ENCODE data around the gene SEPHS2. TPM values are rescaled to one million over a fixed set of nuclear protein-coding genes. Genes with fewer than 3 reads are reported as not detected.

The SEPHS2 gene
- total and polyA plus RNA-seq, 2 experiments from 2014 or later: 29.7 to 43.0 TPM

GRCh38 chr16:30429678-30430427 lies 15.8 kb downstream of the SEPHS2 start, which contains the start of gene DCTPP1:
TSS of gene DCTPP1 (minus strand) at chr16:30430030. CDS start at chr16:30429980, 50 bp downstream.
- Mint-ChIP-seq H3K4me3 (no peak within 1 kb of the TSS), H3K36me3 (ENCODE audit: low read depth) (peaks cover 34% of the 10 kb centered on the region), H3K4me1 (peaks cover 11% of the 10 kb centered on the region), H3K27ac (0 out of 2 replicates have a peak within 1 kb of the TSS, but pooled peaks have one; percentile 45), H3K9me3 (no peaks in the 10 kb centered on the region; the same call in 2 of the 3 replicates), H3K27me3 (ENCODE audit: insufficient read depth, low read depth, poor library complexity) (peaks cover 13% of the 10 kb centered on the region)
- Histone ChIP-seq H3K27ac (ENCODE audit: low read depth) (peak within 1 kb of the TSS; percentile 56; the same call in 1 of the 2 replicates), H3K9me2 (ENCODE audit: insufficient read depth) (no peaks in the 10 kb centered on the region), H3K36me3 (ENCODE audit: insufficient read depth) (peaks cover 7% of the 10 kb centered on the region; the same call in 1 of the 2 replicates), H3K4me3 (peak within 1 kb of the TSS; percentile 67), H2AFZ (peak within 1 kb of the TSS; percentile 95), H3K27me3 (ENCODE audit: insufficient read depth) (no peaks in the 10 kb centered on the region), H3K4me2 (peak within 1 kb of the TSS; percentile 91), H4K20me1 (replicated peaks; ENCODE audit: insufficient read depth) (peaks cover 10% of the 10 kb centered on the region; the same call in 1 of the 2 replicates), H3K4me1 (ENCODE audit: insufficient read depth) (peaks cover 15% of the 10 kb centered on the region), H3F3A (replicated peaks; ENCODE audit: low read depth) (peaks cover 11% of the 10 kb centered on the region), H3K79me2 (replicated peaks; ENCODE audit: insufficient read depth) (peaks cover 32% of the 10 kb centered on the region)
- peak; percentile 100 for DNase-seq (ENCODE audit: low spot score)
- TF ChIP-seq JUNB (IDR thresholded peaks at IDR 0.05; ENCODE audit: unreplicated experiment) (no peak), EZH2 (IDR thresholded peaks at IDR 0.05; ENCODE audit: low read depth, unreplicated experiment) (no peak), EZH2phosphoT487 (IDR thresholded peaks at IDR 0.05; ENCODE audit: unreplicated experiment) (no peak), CREB1 (CRISPR knock-in tag; IDR thresholded peaks at IDR 0.05; ENCODE audit: low read depth) (peak; percentile 79), ZNF331 (CRISPR knock-in tag; IDR thresholded peaks at IDR 0.05; ENCODE audit: low read depth) (no peak), CTCF (conservative IDR thresholded peaks at IDR 0.05; ENCODE audit: low read depth in 2 of 2) (peak; percentile 84 to 95), ZNF114 (CRISPR knock-in tag; IDR thresholded peaks at IDR 0.05) (no peak), REST (IDR thresholded peaks at IDR 0.05; ENCODE audit: unreplicated experiment) (no peak), POLR2AphosphoS5 (IDR thresholded peaks at IDR 0.05; ENCODE audit: low read depth) (peak; percentile 68), NANOG (IDR thresholded peaks at IDR 0.05; ENCODE audit: borderline replicate concordance) (no peak), STAT1 (IDR thresholded peaks at IDR 0.05; ENCODE audit: unreplicated experiment) (no peak)
- TF ChIP-seq, protein P1, sequence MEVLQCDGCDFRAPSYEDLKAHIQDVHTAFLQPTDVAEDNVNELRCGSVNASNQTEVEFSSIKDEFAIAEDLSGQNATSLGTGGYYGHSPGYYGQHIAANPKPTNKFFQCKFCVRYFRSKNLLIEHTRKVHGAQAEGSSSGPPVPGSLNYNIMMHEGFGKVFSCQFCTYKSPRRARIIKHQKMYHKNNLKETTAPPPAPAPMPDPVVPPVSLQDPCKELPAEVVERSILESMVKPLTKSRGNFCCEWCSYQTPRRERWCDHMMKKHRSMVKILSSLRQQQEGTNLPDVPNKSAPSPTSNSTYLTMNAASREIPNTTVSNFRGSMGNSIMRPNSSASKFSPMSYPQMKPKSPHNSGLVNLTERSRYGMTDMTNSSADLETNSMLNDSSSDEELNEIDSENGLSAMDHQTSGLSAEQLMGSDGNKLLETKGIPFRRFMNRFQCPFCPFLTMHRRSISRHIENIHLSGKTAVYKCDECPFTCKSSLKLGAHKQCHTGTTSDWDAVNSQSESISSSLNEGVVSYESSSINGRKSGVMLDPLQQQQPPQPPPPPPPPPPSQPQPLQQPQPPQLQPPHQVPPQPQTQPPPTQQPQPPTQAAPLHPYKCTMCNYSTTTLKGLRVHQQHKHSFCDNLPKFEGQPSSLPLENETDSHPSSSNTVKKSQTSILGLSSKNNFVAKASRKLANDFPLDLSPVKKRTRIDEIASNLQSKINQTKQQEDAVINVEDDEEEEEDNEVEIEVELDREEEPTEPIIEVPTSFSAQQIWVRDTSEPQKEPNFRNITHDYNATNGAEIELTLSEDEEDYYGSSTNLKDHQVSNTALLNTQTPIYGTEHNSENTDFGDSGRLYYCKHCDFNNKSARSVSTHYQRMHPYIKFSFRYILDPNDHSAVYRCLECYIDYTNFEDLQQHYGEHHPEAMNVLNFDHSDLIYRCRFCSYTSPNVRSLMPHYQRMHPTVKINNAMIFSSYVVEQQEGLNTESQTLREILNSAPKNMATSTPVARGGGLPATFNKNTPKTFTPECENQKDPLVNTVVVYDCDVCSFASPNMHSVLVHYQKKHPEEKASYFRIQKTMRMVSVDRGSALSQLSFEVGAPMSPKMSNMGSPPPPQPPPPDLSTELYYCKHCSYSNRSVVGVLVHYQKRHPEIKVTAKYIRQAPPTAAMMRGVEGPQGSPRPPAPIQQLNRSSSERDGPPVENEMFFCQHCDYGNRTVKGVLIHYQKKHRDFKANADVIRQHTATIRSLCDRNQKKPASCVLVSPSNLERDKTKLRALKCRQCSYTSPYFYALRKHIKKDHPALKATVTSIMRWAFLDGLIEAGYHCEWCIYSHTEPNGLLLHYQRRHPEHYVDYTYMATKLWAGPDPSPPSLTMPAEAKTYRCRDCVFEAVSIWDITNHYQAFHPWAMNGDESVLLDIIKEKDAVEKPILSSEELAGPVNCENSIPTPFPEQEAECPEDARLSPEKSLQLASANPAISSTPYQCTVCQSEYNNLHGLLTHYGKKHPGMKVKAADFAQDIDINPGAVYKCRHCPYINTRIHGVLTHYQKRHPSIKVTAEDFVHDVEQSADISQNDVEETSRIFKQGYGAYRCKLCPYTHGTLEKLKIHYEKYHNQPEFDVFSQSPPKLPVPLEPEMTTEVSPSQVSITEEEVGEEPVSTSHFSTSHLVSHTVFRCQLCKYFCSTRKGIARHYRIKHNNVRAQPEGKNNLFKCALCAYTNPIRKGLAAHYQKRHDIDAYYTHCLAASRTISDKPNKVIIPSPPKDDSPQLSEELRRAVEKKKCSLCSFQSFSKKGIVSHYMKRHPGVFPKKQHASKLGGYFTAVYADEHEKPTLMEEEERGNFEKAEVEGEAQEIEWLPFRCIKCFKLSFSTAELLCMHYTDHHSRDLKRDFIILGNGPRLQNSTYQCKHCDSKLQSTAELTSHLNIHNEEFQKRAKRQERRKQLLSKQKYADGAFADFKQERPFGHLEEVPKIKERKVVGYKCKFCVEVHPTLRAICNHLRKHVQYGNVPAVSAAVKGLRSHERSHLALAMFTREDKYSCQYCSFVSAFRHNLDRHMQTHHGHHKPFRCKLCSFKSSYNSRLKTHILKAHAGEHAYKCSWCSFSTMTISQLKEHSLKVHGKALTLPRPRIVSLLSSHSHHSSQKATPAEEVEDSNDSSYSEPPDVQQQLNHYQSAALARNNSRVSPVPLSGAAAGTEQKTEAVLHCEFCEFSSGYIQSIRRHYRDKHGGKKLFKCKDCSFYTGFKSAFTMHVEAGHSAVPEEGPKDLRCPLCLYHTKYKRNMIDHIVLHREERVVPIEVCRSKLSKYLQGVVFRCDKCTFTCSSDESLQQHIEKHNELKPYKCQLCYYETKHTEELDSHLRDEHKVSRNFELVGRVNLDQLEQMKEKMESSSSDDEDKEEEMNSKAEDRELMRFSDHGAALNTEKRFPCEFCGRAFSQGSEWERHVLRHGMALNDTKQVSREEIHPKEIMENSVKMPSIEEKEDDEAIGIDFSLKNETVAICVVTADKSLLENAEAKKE (CRISPR knock-in tag; IDR thresholded peaks at IDR 0.05): no peak
- TF ChIP-seq, protein P2, sequence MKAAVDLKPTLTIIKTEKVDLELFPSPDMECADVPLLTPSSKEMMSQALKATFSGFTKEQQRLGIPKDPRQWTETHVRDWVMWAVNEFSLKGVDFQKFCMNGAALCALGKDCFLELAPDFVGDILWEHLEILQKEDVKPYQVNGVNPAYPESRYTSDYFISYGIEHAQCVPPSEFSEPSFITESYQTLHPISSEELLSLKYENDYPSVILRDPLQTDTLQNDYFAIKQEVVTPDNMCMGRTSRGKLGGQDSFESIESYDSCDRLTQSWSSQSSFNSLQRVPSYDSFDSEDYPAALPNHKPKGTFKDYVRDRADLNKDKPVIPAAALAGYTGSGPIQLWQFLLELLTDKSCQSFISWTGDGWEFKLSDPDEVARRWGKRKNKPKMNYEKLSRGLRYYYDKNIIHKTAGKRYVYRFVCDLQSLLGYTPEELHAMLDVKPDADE (IDR thresholded peaks at IDR 0.05): 0 out of 2 replicates have a peak, but pooled peaks have one; percentile 2
- ATAC-seq: peak; percentile 97
